ENCODE measurements around the gene ADAM17. TPM values are rescaled to one million over a fixed set of nuclear protein-coding genes. Genes with fewer than 3 reads are reported as not detected.
A peak's percentile ranks its signal among the peaks of the same experiment; 100 is the strongest.
"Not testable (repeated sequence)": the region's sequence is repeated elsewhere in the genome, so short reads cannot be mapped to it uniquely, and the experiment has no call there.

The ADAM17 gene
- 51.7 TPM for total RNA-seq
- long read RNA-seq, full-length matches to known transcripts, result 12 of 27 reads
- long read RNA-seq, partial matches to known transcripts, result 4 of 27 reads
- long read RNA-seq, other reads (novel, unspliced or antisense), result 11 of 27 reads

DNA sequence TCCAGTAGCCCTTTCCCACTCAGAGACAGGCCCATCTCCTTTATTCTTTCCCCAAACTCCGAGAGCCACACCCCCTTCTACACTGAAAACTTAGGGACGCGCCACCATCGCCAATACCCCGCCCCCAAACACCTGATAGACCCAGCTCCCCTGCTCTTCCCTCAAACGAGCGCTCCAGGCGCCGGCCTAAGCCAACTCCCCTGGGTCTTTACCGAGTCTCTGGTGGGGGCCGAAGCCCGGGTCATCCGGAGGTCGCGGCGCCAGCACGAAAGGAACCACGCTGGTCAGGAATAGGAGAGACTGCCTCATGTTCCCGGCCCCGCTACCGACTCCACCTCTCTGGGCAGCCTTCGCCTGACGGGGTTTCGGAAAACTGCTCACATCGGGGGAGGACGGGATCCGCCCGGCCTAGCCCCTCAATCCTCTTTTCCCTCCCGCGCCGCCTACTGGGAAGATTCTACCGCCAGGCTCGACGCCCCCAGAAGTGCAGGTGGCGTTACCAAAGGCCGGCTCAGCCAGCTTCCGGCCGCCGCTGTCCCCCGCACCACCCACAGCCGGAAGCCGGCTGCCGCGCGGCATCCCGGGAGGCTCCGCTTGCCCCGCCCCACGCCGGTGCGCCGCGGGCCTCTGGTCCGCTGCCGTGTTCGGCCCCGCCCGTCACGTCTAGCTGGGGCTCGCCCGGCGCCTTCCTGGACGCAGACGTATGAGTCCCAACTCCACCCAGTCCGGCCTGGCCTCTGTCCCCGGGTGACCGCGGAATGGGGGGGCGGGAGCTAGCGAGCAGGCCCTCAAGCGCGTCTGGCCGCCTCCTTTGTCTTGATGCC is at the start of gene ADAM17:
Gene ADAM17, minus strand, starts transcription at position 534 of the 824 bp plus-strand sequence. Its CDS starts 225 bp downstream, at position 309.
- DNase-seq (ENCODE audit: low spot score), result peak; percentile 99

DNA sequence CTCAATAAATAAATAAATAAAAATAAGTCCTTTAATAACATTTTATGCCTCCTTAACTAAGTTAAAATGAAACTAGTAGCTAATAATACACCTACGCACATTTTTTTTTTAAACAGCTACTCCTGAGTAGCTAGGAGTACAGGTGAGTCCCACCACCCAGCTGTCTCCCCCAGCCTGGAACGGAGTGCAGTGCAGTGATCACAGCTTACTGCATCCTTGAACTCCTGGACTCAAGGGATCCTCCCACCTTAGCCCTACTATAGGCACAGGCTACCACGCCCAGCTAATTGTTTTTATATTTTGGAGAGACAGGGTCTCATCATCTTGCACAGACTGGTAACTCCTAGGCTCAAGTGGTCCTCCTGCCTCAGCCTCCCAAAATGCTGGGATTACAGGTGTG is 46.8 kb upstream of the ADAM17 start:
- no peak for DNase-seq (ENCODE audit: low spot score)

DNA sequence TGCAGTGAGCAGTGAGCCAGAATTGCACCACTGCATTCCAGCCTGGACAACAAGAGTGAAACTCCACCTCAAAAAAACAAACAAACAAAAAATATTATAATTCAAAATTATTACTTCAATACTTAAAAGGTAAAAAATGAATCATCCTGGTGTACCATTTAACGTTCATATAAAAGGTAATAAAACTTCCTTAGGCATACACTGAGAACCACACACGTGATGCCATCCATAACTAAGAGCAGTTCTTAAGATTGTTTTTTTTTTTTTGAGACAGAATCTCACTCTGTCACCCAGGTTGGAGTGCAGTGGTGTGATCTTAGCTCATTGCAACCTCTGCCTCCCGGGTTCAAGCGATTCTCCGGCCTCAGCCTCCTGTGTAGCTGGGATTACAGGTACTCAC is 45.8 kb upstream of the ADAM17 start:
- no peak for DNase-seq (ENCODE audit: low spot score)

DNA sequence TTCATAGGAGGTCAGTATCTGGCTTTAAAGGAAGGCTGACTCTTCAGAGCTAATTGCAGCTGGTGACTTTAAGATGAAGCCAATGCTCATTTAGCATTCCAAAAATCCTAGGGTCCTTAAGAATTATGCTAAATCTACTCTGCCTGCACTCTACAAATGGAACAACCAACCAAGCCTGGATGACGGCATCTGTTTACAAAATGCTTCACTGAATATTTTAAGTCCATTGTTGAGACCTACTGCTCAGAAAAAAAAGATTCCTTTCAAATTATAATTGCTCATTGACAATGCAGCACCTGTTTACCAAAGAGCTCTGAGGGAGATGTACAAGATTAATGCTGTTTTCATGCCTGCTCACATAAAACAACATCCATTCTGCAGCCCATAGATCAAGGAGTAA is 43.8 kb upstream of the ADAM17 start:
- no peak for DNase-seq (ENCODE audit: low spot score)

DNA sequence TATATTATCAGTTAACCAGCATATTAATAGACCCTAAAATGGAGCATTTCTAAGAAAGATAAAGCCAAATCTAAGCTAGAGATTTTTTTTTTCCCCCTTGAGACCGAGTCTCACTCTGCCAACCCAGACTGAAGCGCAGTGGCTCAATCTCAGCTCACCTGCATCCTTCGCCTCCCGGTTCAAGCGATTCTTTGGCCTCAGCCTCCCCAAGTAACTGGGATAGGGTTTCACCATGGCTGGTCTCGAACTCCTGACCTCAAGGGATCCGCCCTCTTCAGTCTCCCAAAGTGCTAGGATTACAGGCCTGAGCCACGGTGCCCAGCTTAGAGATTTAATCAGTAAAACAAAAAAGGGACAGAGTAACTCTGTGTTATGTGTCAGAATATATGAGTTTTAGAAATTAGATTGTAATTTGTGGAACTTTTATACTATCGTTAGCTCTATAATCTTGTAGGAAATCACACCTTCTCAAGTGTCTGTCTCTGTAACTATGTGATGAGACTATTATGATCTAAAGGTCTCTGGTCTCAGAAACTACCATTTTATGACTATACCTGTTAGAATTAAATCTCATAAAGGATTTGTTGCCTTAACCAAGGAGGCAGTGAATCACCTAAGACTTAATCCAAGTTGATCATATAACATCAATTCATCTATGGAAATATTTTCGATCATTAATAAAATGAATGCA is 41.1 kb upstream of the ADAM17 start:
- DNase-seq (ENCODE audit: low spot score), result no peak

DNA sequence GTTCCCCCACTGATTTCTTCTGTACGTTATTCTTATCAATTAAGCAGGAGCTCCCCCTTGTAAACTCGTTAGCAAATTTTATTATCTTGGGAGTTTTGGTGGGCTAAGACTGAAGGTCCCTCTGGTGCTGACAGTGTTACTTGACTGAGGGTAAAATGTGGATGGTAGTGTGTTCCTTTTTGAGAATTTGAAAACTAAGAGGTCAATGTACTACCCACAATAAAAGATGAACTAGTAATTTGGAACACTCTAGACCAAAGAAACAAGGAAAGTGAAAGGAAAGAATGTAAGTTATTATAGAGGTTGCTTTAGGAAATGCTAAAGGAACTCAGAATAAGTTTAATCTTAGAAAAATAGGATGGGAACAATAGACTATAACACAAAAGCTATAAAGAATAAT is 40.1 kb upstream of the ADAM17 start:
- DNase-seq (ENCODE audit: low spot score), result no peak

DNA sequence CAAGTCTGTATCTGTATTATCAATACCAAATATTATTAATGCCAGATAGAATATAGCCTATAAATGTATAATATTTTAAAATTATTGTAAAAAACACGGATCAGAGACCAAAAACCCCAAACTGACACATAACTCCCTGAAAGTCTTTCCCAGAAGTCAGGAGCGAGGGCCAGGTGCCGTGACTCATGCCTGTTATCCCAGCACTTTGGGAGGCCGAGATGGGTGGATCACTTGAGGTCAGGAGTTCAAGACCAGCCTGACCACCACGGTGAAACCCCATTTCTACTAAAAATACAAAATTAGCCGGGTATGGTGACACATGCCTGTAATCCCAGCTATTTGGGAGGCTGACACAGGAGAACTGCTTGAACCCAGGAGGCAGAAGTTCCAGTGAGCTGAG is 39.6 kb upstream of the ADAM17 start:
- not testable (repeated sequence) for DNase-seq (ENCODE audit: low spot score)

DNA sequence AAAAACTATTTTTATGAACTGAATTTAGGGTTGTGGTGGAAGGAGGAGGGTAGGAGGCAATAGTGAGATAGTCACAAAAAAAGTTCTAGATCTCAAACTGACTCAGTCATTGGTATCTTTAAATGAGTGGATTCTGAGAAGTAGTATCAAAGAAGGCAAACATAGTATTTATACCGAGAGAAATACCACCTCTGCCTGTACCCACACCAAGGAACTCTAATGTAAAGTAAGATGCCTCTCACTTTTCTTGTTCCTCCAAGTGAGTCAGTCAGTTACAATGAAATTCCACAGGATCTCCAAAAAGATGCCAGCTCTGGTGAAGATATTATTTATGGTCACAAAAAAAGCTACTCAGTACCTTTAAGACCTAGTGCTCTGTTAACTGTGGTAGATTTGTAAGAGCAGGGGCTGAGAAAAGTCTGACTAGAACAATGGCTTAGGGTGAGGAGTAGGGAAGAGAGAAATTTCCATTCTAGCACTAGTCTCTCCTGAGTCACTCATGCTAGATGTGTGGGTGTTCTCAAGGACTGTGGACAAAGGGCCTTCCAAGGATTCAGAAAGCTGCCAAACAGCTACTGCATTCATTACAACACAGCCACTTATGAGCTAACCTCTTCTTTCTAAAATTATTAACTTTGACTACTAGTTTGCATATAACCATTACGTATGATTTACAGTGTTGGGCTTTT is 38.9 kb upstream of the ADAM17 start:
- no peak for DNase-seq (ENCODE audit: low spot score)

DNA sequence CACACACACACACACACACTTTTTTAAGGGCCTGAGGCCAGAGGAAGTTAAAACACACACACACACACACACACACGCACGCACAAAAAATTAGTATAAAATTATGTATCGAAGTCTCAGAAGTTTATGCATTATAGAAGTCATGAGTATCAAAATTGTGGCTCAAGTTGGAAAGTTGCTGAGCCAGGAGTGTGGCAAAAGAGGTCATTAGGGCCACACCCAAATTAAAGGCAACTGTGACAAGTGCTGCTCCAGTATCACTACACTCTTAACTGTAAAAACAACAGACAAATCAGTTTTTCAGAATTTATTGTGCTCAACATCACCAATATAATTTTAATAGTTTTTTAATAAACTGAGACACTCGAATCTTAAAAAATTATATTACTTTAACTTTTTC is 38.3 kb upstream of the ADAM17 start:
- no peak for DNase-seq (ENCODE audit: low spot score)

DNA sequence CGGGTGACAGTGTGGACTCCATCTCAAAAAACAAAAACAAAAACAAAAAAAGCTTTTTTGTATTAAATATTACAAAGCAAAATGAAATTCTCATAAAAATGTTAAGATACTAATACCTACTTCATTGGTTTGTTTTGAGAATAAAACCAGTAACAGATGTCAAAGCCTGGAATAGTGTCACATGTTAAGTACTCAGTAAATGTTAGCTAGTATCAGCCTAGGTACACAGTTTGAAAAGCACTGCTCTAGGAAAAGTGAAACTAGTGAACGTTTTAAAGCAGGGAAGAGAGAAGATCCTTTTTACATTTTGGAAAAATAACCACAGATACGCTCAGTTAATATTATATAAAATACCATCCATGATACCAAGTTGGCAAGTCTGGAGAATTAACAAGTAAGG is 37.1 kb upstream of the ADAM17 start:
- DNase-seq (ENCODE audit: low spot score), result no peak

DNA sequence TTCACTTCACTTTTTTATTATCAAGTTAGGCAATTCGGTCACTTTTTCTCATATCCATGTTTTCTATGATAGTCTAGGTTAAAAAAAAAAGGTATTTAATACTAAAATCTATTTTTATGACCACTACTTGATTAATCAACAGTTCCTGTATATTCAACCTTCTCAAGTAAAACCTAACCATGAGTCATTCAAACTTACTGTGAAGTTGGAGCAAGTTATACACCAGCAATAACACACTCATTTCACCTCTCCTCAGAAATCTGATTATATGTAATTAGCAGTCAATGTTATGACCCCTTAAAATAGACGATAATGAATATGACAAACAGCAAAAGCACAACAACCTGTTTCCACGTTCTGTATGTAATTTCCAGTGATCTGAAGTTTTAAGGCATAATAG is 35.0 kb upstream of the ADAM17 start:
- DNase-seq (ENCODE audit: low spot score), result no peak

DNA sequence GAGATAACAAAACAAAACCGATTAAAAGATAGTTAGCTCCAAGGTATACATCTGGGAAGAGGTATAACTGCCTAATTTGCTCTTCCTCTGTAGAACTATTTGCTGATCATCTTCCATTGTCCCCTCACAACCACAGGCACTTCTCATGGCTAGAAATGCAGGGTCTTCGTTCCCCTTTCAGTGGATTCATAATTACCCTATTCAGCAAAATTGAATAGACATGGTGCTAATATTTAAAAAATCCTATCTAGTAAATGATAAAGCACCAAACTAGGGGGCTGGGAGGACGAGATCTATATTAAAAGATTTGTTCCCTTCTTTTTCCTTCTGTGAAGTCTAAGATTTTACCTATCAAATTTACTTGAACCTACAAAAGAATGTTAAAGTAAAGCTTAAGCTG is 30.8 kb upstream of the ADAM17 start:
- no peak for DNase-seq (ENCODE audit: low spot score)

DNA sequence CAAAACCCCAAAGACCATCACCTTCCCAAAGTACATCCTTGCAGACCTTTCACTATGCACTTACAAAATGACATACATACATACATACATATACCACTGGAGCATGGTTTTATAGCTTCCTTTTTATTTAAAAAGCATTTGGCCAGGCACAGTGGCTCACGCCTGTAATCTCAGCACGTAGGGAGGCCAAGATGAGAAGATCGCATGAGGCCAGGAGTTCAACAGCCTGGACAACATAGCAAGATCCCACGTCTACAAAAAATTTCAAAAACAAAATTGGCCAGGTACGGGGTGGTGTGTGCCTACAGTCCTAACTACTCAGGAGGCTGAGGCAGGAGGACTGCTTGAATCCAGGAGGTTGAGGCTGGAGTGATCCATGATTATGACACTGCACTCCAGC is 29.9 kb upstream of the ADAM17 start:
- DNase-seq (ENCODE audit: low spot score), result no peak

DNA sequence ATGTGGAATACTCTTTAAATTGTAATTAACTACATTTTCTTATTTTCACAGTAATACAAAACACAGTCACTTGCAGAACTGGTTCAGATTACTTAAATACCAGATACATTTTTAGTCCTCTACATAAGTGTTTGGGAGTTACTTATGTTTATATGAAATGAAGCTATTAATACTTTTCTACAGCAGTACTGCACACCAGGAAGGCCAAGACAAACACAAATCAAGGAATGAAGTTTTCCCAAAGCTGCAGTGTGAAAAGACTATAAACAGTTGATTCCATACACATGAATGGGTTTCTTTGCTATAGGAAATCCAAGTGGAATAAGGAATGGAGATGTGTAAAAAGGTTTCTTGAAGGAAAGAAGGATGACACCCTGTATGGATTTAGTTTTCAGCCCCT is 29.3 kb upstream of the ADAM17 start:
- not testable (repeated sequence) for DNase-seq (ENCODE audit: low spot score)

DNA sequence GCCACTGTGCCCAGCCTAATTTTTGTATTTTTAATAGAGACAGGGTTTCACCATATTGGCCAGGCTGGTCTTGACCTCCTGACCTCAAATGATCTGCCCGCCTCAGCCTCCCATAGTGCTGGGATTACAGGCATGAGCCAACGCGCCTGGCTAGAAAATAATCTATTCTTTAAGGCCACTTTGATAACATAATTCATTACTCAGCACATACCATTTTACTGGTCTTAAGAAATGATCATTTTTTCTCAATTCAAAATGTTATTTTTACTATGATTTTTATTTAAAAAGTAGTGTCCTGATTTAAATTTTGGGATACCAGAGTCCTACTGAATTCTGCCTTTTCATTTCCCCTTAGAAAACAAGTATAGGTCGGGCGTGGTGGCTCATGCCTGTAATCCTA is 27.0 kb upstream of the ADAM17 start:
- DNase-seq (ENCODE audit: low spot score), result no peak

DNA sequence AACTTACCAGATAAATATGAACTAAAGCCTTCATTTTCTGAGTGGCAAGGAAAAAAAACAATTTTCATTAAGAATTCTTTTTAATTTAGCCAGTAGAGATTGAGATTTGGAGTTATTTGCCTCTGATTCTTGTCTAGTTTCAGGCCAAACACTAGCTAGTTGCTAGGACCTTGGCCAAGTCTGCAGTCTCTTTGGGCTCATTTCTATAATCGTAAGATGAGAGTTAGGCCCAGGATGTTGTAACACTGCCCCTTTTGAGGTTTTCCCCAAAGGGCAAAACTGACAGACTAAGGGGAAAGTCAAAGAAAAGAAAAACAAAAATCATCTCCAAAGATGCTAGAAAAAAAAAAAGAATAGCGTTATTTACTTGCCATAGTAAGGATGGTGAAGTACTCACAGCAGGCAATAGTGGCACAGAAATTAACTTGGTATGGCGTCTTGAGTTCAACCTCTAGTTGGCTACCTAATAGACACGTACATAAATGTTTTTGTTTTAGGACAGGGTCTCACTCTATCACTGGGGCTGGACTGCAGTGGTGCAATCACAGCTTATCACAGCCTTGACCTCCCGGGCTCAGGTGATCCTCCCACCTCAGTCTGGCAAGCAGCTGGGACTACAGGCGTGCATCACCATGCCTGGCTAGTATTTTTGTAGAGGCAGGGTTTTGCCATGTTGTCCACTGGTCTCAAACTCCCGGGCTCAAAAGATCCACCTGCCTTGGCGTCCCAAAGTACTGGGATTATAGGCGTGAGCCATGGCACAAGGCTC is 23.0 kb upstream of the ADAM17 start:
- no peak for DNase-seq (ENCODE audit: low spot score)

DNA sequence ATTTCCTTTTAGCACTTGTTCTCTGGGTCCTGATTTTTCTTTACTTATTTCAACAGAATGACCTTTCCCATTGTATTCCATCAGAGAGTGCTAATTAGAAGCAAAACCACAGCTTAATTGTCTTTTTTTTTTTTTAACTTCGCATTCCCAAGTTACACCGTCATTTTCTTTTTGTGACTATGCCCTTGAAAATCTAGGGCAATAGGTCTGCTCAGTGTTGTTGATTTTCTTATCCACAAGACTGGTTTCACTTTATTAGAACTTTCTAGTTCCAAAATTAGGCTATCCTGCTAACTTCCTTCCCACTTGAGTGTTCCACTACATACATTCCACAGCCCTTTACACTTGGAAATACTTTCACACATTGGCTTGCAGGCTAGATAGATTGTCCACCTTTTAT is 18.7 kb upstream of the ADAM17 start:
- no peak for DNase-seq (ENCODE audit: low spot score)

DNA sequence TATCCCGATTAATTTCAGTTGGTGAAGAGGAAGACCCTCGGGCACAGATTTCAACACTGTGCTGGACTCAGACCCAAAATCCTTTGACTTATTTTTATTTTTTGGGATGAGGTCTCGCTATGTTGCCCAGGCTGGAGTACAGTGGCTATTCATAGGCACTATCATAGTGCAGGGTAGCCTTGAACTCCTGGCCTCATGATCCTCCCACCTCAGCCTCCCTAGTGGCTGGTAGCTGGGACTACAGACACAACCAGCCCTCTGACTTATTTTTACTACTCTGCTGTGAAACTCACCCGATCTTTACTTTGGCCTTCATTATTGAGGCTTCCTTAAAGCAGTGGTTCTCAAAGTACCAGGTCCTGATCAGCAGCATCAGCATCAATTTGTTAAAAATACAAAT is 18.2 kb upstream of the ADAM17 start:
- DNase-seq (ENCODE audit: low spot score), result no peak

DNA sequence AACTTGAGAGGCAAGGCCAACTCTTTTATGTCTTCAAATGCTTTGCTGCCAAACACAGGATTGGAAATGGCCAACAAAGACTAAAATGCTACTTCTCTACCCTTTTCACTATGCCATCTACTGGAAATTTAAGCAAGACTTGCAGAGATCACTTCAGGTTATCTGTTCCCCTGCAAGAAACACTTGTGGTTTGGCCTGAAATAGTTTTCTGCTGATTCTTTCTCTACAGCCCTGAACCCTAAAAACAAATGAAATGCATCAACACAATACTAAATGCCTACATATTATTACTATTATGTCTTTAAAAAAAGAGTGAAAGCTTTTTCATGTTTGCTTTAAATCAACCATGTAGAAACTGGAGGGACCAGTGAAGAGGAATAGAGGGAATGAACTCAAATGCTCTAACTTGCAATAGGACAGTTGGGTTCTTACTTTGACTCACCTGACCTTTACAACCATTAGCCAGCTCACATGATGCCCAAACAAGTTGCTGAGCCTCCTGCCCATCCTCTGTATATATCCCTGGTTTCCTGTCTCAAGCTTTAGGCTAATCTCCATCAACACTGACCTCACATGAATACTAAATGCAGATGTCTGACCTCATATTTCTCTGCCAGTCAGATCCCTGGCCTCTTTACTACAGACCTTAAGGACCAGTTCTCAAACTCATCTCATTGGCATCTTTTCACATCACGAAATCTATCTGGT is 17.5 kb upstream of the ADAM17 start:
- DNase-seq (ENCODE audit: low spot score), result no peak

DNA sequence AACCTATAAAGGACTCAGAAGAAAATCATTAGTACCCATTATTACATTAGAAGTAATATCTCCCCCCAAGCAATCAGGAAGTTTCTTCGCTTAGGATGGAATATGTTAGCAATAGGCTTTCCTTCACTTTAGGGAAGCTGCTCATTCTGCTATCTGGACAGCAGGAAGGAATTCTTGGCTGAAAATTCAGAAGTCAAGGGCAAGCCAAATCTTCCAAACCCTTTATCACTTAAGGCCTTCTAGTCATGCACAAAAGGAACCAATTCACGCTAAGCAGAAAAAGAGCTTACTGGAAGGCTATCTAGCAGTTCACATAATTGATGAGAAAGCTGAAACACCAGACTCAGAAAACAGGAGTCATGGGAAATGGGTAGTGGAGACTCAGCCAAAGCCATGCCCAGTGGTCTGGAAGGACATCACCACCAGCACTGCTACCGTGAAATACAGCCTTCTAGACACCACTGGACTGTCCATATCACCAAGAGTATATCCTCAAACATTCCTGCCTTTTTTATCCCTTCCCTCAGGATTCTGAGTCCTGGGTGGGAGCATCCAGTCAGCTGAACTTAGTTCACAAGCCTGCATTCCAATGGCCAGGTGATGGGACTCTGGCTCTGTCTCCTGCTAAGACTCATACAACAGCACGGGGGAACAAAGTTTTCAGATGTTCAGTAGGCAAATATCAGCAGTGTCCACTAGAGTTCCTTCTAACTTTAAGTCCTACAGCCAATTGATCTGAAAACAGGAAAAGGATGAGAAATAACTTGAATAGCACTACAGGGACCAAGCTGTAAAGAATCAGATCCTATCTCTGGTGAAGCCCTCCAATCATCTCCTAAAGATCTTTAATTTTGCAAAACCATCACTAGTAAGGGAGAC is 14.8 kb upstream of the ADAM17 start:
- no peak for DNase-seq (ENCODE audit: low spot score)
